Subcutaneous preadipocyte (primary cell): ENCODE measurements around the gene MAP1A. TPM values are rescaled to one million over a fixed set of nuclear protein-coding genes. Genes with fewer than 3 reads are reported as not detected.

Experiments used
- total RNA-seq: library from RNA; depleted of rRNA; stranded (reverse); fragments of >200 nt; gene quantifications from 2 replicates; pipeline ENCODE4 v1.2.3, GENCODE V29; 2012

Gene MAP1A
- 45.4 and 72.8 TPM in 2 replicates for total RNA-seq

DNA sequence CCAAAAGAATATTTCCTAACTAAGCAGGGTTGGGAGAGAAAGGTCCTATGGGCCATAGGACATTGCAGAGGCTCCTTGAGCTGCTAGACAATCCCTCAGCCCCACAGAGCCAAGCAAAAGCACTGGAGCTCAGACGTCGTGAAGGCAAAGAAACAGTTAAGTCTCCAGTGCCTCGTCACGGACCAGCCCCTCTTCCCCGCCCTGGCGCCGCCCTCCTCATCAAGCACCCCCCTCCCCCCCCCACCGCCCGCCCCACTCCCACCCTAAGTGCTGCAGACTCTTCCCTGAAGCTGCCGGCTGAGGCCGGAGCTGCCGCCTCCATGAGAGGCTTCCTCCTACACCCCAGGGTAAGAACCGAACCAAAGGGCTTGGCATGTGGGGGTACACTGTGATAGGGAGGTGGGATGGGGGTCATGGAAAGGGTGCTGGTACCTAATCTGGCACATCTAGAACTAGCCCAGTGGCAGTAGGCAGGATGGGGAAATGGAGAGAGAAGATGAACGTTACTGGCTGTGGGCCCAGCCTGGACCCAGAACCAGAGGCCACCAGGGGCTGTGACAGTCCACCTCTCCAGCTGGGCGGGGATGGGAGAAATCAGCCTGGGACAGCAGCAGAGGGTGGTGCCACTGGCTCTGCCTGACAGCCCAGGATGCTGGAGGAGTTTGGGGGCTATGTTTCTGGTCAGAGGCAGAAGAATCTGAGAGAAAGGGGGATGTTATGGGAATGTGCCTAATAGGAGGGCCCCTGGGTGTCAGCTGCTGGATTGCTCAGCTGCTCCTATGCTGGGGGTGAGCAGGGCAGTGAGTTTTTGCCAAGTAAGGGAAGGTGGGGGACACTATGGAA is at the start of gene MAP1A:
Gene MAP1A (plus strand): TSS at position 255 of the 843 bp plus-strand sequence. CDS start 3,866 bp downstream, outside the sequence.

GRCh38 chr15:43492673-43493601 is 24.5 kb upstream of the MAP1A start, which contains the start of gene TP53BP1:
Gene TP53BP1, minus strand, starts transcription at chr15:43493156. Its CDS starts 113 bp downstream, at chr15:43493043.

Other genes with a start within 250 kb of the MAP1A start
- gene TGM7, start 215.4 kb upstream of the MAP1A start, total RNA-seq = not detected in 2 replicates
- 5.9 and 10.2 TPM in 2 replicates for gene LCMT2, start 187.0 kb upstream of the MAP1A start, total RNA-seq
- 15.1 and 25.6 TPM in 2 replicates for gene ZSCAN29, start 146.6 kb upstream of the MAP1A start, total RNA-seq
- gene TUBGCP4, start 146.5 kb upstream of the MAP1A start, total RNA-seq = 9.6 and 17.6 TPM in 2 replicates
- 43.4 and 61.0 TPM in 2 replicates for gene TP53BP1, start 24.5 kb upstream of the MAP1A start, total RNA-seq
- 12.5 and 24.8 TPM in 2 replicates for gene PPIP5K1, start 72.6 kb downstream of the MAP1A start, total RNA-seq
- gene CKMT1B, start 76.4 kb downstream of the MAP1A start, total RNA-seq = not detected in 2 replicates
- 0.73 TPM in 1 of 2 replicates, not detected in the other for gene STRC, start 101.2 kb downstream of the MAP1A start, total RNA-seq
- gene CATSPER2, start 131.2 kb downstream of the MAP1A start, total RNA-seq = 0.39 and 1.5 TPM in 2 replicates
- not detected in 2 replicates for gene CKMT1A, start 176.3 kb downstream of the MAP1A start, total RNA-seq
- gene PDIA3, start 228.8 kb downstream of the MAP1A start, total RNA-seq = 125 and 138 TPM in 2 replicates